Measurements from ENCODE around the gene HBE1. TPM values are rescaled to one million over a fixed set of nuclear protein-coding genes. Genes with fewer than 3 reads are reported as not detected.
"Not testable (repeated sequence)": the region's sequence is repeated elsewhere in the genome, so short reads cannot be mapped to it uniquely, and the experiment has no call there.

HBE1 gene
- polyA plus RNA-seq, 1 donor = 5.6 TPM

- Histone ChIP-seq H3K27ac (ENCODE audit: low read length) (no peak overlapping the region), H3K27me3 (ENCODE audit: control insufficient read depth, insufficient read depth, low read length) (no peaks in the 10 kb centered on the region), H3K4me1 (ENCODE audit: control insufficient read depth, insufficient read depth, low read length) (no peaks in the 10 kb centered on the region), H3K36me3 (ENCODE audit: control insufficient read depth, insufficient read depth, low read length) (no peaks in the 10 kb centered on the region), H3K4me3 (ENCODE audit: low read length) (no peak overlapping the region), H3K9me3 (ENCODE audit: control insufficient read depth, low read depth, low read length) (no peaks in the 10 kb centered on the region)
- WGBS (ENCODE audit: insufficient coverage, low lambda C conversion rate) = no CpG with 5 or more reads among the region's 6 CpGs
- DNase-seq = no peak
These were observed 5.8 kb upstream of the HBE1 start for GRCh38 chr11:5275369-5276110.

- Histone ChIP-seq H3K9me3 (ENCODE audit: control insufficient read depth, low read depth, low read length) (no peaks in the 10 kb centered on the region), H3K27ac (ENCODE audit: low read length) (no peak overlapping the region), H3K36me3 (ENCODE audit: control insufficient read depth, insufficient read depth, low read length) (no peaks in the 10 kb centered on the region), H3K4me1 (ENCODE audit: control insufficient read depth, insufficient read depth, low read length) (no peaks in the 10 kb centered on the region), H3K27me3 (ENCODE audit: control insufficient read depth, insufficient read depth, low read length) (no peaks in the 10 kb centered on the region), H3K4me3 (ENCODE audit: low read length) (no peak overlapping the region)
- no CpG with 5 or more reads among the region's 5 CpGs for WGBS (ENCODE audit: insufficient coverage, low lambda C conversion rate)
- DNase-seq = no peak
These were observed 4.7 kb upstream of the HBE1 start for GRCh38 chr11:5274395-5274794.

GRCh38 chr11:5272395-5273017 lies 2.8 kb upstream of the HBE1 start:
- H3K27ac ChIP-seq (ENCODE audit: low read length) = no peak overlapping the region
- no peaks in the 10 kb centered on the region for H3K27me3 ChIP-seq (ENCODE audit: control insufficient read depth, insufficient read depth, low read length)
- no peak overlapping the region for H3K4me3 ChIP-seq (ENCODE audit: low read length)
- no peaks in the 10 kb centered on the region for H3K4me1 ChIP-seq (ENCODE audit: control insufficient read depth, insufficient read depth, low read length)
- WGBS (ENCODE audit: insufficient coverage, low lambda C conversion rate) = 100% methylated on average over 1 of the region's 4 CpGs
- H3K9me3 ChIP-seq (ENCODE audit: control insufficient read depth, low read depth, low read length) = no peaks in the 10 kb centered on the region
- no peak for DNase-seq
- H3K36me3 ChIP-seq (ENCODE audit: control insufficient read depth, insufficient read depth, low read length) = no peaks in the 10 kb centered on the region

GRCh38 chr11:5267033-5267563 lies 2.6 kb downstream of the HBE1 start:
- 100% methylated on average over 1 of the region's 2 CpGs for WGBS (ENCODE audit: insufficient coverage, low lambda C conversion rate)
- Histone ChIP-seq H3K27me3 (ENCODE audit: control insufficient read depth, insufficient read depth, low read length) (no peaks in the 10 kb centered on the region), H3K36me3 (ENCODE audit: control insufficient read depth, insufficient read depth, low read length) (no peaks in the 10 kb centered on the region), H3K27ac (ENCODE audit: low read length) (no peak overlapping the region), H3K9me3 (ENCODE audit: control insufficient read depth, low read depth, low read length) (no peaks in the 10 kb centered on the region), H3K4me3 (ENCODE audit: low read length) (no peak overlapping the region), H3K4me1 (ENCODE audit: control insufficient read depth, insufficient read depth, low read length) (no peaks in the 10 kb centered on the region)
- no peak for DNase-seq

- Histone ChIP-seq H3K27me3 (ENCODE audit: control insufficient read depth, insufficient read depth, low read length) (no peaks in the 10 kb centered on the region), H3K4me3 (ENCODE audit: low read length) (no peak overlapping the region), H3K36me3 (ENCODE audit: control insufficient read depth, insufficient read depth, low read length) (no peaks in the 10 kb centered on the region), H3K9me3 (ENCODE audit: control insufficient read depth, low read depth, low read length) (no peaks in the 10 kb centered on the region), H3K4me1 (ENCODE audit: control insufficient read depth, insufficient read depth, low read length) (no peaks in the 10 kb centered on the region), H3K27ac (ENCODE audit: low read length) (no peak overlapping the region)
- DNase-seq = no peak
These were observed 3.1 kb downstream of the HBE1 start for GRCh38 chr11:5266609-5267008.

- H3K36me3 ChIP-seq (ENCODE audit: control insufficient read depth, insufficient read depth, low read length) = no peaks in the 10 kb centered on the region
- H3K9me3 ChIP-seq (ENCODE audit: control insufficient read depth, low read depth, low read length) = no peaks in the 10 kb centered on the region
- WGBS (ENCODE audit: insufficient coverage, low lambda C conversion rate) = 50% methylated on average over 2 of the region's 2 CpGs
These were observed 3.9 kb downstream of the HBE1 start for GRCh38 chr11:5265832-5266231.

GRCh38 chr11:5258543-5259262 lies 11.0 kb downstream of the HBE1 start:
- no peak for DNase-seq
- WGBS (ENCODE audit: insufficient coverage, low lambda C conversion rate) = no CpG with 5 or more reads among the region's 7 CpGs
- H3K4me3 ChIP-seq (ENCODE audit: low read length) = no peak overlapping the region
- no peaks in the 10 kb centered on the region for H3K4me1 ChIP-seq (ENCODE audit: control insufficient read depth, insufficient read depth, low read length)
- H3K9me3 ChIP-seq (ENCODE audit: control insufficient read depth, low read depth, low read length) = no peaks in the 10 kb centered on the region
- H3K36me3 ChIP-seq (ENCODE audit: control insufficient read depth, insufficient read depth, low read length) = no peaks in the 10 kb centered on the region
- no peak overlapping the region for H3K27ac ChIP-seq (ENCODE audit: low read length)
- H3K27me3 ChIP-seq (ENCODE audit: control insufficient read depth, insufficient read depth, low read length) = no peaks in the 10 kb centered on the region

More at GRCh38 chr11:5265832-5266231, 3.9 kb downstream of the HBE1 start:
- H3K27ac ChIP-seq (ENCODE audit: low read length) = no peak overlapping the region
- no peaks in the 10 kb centered on the region for H3K27me3 ChIP-seq (ENCODE audit: control insufficient read depth, insufficient read depth, low read length)
- no peaks in the 10 kb centered on the region for H3K4me1 ChIP-seq (ENCODE audit: control insufficient read depth, insufficient read depth, low read length)
- H3K4me3 ChIP-seq (ENCODE audit: low read length) = no peak overlapping the region
- no peak for DNase-seq

- no peaks in the 10 kb centered on the region for H3K9me3 ChIP-seq (ENCODE audit: control insufficient read depth, low read depth, low read length)
- no peak overlapping the region for H3K4me3 ChIP-seq (ENCODE audit: low read length)
- no peak overlapping the region for H3K27ac ChIP-seq (ENCODE audit: low read length)
- no peaks in the 10 kb centered on the region for H3K36me3 ChIP-seq (ENCODE audit: control insufficient read depth, insufficient read depth, low read length)
- 20% methylated on average over 2 of the region's 2 CpGs for WGBS (ENCODE audit: insufficient coverage, low lambda C conversion rate)
- no peaks in the 10 kb centered on the region for H3K27me3 ChIP-seq (ENCODE audit: control insufficient read depth, insufficient read depth, low read length)
- H3K4me1 ChIP-seq (ENCODE audit: control insufficient read depth, insufficient read depth, low read length) = no peaks in the 10 kb centered on the region
- no peak for DNase-seq
These were observed 12.4 kb downstream of the HBE1 start for GRCh38 chr11:5257296-5257695.

GRCh38 chr11:5254646-5255413 lies 14.9 kb downstream of the HBE1 start, which contains the start of gene HBG2:
Gene HBG2 (minus strand): TSS chr11:5254781. CDS start chr11:5254728, 53 bp downstream.
- H3K9me3 ChIP-seq (ENCODE audit: control insufficient read depth, low read depth, low read length); DNase-seq; H3K4me3 ChIP-seq (ENCODE audit: low read length); H3K4me1 ChIP-seq (ENCODE audit: control insufficient read depth, insufficient read depth, low read length); H3K27ac ChIP-seq (ENCODE audit: low read length); H3K36me3 ChIP-seq (ENCODE audit: control insufficient read depth, insufficient read depth, low read length); H3K27me3 ChIP-seq (ENCODE audit: control insufficient read depth, insufficient read depth, low read length): not testable (repeated sequence)
- WGBS (ENCODE audit: insufficient coverage, low lambda C conversion rate) = 93% methylated on average over 2 of the region's 9 CpGs

- H3K27me3 ChIP-seq (ENCODE audit: control insufficient read depth, insufficient read depth, low read length); H3K4me3 ChIP-seq (ENCODE audit: low read length); H3K9me3 ChIP-seq (ENCODE audit: control insufficient read depth, low read depth, low read length); DNase-seq; H3K36me3 ChIP-seq (ENCODE audit: control insufficient read depth, insufficient read depth, low read length); H3K27ac ChIP-seq (ENCODE audit: low read length); H3K4me1 ChIP-seq (ENCODE audit: control insufficient read depth, insufficient read depth, low read length): not testable (repeated sequence)
- WGBS (ENCODE audit: insufficient coverage, low lambda C conversion rate) = 100% methylated on average over 1 of the region's 2 CpGs
These were observed 15.7 kb downstream of the HBE1 start for GRCh38 chr11:5254023-5254422.
